Spinal cord (tissue), 10 donors: ENCODE data around the gene TGFBR3L. TPM values are rescaled to one million over a fixed set of nuclear protein-coding genes. Genes with fewer than 3 reads are reported as not detected.

Experiments
- DNase-seq, 6 donors: peaks; one replicate each; pipeline versions ENCODE4 v3.0.0 to v3.0.0-alpha.2; 2013 to 2015; ENCODE audit warnings: low spot score in 6 of 6, low read depth in 4 of 6
- H3K27ac ChIP-seq: one replicate; pipeline ENCODE4 v1.5.1; 2013; ENCODE audit warnings: low read depth, low read length, control low read depth
- H3K27me3 ChIP-seq: one replicate; pipeline ENCODE4 v1.6.1; 2013; ENCODE audit warnings: low read length; ENCODE audit not compliant: control insufficient read depth, insufficient read depth
- H3K36me3 ChIP-seq: one replicate; pipeline ENCODE4 v1.6.1; 2013; ENCODE audit warnings: low read length; ENCODE audit not compliant: control insufficient read depth, insufficient read depth
- H3K4me1 ChIP-seq: one replicate; pipeline ENCODE4 v1.6.1; 2013; ENCODE audit warnings: low read length; ENCODE audit not compliant: control insufficient read depth, insufficient read depth
- H3K4me3 ChIP-seq: one replicate; pipeline ENCODE4 v1.5.1; 2013; ENCODE audit warnings: low read depth, low read length, control low read depth
- H3K9me3 ChIP-seq: one replicate; pipeline ENCODE4 v1.6.1; 2013; ENCODE audit warnings: low read length; ENCODE audit not compliant: control insufficient read depth, insufficient read depth
- WGBS: methylation state at CpG from one replicate; pipeline ENCODE4 v1.1.5; 2013; ENCODE audit warnings: missing lambda C conversion rate; ENCODE audit not compliant: insufficient coverage; 5-methylcytosine and 5-hydroxymethylcytosine counted together
- polyA plus RNA-seq, 2 donors: library from polyadenylated mRNA; unstranded; fragments of 120-200 nt; gene quantifications; one replicate each; pipeline ENCODE4 v1.2.1, GENCODE V29; 2013; ENCODE audit not compliant: insufficient read length in 2 of 2
- total RNA-seq, 2 donors: library from RNA; depleted of rRNA in 1 of 2; stranded (reverse); fragments of 120-200 nt in 1 of 2; fragments of >200 nt in 1 of 2; gene quantifications; one replicate each; pipeline versions ENCODE4 v1.2.3 to v1.2.4, GENCODE V29; 2013 to 2014
- donor health status: healthy.

TGFBR3L gene
- total and polyA plus RNA-seq, 4 donors: 0.59 to 6.1 (median 2.9) TPM

DNA sequence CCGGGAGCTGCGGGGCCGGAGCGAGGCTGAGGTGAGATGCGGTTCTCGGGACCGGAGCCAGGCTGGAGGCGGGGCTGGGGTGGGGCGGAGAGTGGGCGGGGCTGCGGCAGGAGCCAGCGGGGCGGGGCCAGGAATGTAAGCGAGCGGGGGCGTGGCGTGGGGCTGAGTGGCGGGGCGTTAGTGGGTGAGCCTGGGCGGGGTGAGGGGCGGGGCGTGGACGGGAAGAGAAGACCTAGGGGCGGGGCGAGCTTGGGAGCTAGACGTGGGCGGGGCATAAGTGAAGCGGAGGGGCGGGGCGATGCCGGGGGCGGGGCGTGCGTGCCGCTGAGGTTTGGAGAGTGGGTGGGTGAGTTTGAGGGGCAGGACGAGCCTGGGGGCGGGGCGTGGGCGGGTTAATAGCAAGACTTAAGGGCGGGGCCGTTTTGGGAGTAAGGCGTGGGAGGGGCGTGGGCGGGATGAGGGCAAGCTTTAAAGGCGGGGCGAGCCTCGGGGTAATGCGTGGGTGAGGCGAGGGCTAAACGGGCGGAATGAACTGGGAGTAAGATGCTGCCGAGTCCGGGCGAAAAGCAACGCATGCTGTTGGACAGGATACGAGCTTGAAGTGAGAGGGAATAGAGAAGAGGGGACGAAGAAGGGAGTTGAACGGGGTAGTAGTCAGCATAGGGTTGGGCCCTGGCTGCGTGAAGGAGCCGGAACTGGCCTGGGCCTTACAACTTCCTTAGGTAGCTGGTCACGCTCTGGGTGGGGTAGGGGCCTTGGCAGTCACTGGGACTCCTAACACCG, 6.1 kb downstream of the TGFBR3L start:
- Histone ChIP-seq H3K4me1 (peaks cover 72% of the 10 kb centered on the region), H3K27me3 (peaks cover 36% of the 10 kb centered on the region), H3K9me3 (no peaks in the 10 kb centered on the region), H3K36me3 (peaks cover 41% of the 10 kb centered on the region), H3K27ac (peak overlapping the region; percentile 75), H3K4me3 (peak overlapping the region; percentile 52)
- WGBS: 1% methylated on average over 50 of the region's 62 CpGs
- peak; percentile 76 to 99 (median 94) for DNase-seq

DNA sequence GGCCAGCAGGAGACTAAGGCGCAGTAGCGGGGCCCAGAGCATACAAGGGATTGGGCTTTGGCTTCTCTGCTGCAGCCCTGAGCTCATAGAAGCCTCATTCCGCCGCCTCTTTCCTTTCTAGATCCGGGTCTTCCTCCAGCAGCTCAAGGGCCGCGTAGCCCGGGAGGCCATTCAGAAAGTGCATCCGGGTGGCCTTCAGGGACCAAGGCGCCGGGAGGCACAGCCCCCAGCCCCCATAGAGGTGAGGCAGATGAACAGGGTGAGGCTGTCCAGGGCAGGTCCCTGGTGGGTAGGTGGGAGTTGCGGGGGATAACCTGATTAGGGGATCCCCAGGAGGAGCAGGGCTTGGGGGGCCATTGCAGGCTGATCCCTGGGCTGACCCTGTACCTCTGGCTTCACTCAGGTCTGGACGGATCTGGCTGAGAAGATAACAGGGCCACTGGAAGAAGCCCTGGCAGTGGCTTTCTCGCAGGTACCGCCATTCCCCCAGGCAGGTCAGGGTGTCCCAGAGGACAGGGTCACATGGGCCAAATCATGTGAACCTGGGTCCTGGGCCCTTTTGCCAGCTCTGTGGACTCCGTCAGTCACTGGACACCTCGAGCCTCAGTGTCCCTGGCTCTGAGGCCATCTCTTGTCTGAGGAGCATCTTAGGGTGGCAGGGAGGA, 6.8 kb downstream of the TGFBR3L start:
- peak overlapping the region; percentile 67 for H3K27ac ChIP-seq
- no peak for DNase-seq
- H3K9me3 ChIP-seq: no peaks in the 10 kb centered on the region
- WGBS: 67% methylated on average over 12 of the region's 17 CpGs
- peak overlapping the region; percentile 48 for H3K4me3 ChIP-seq
- peaks cover 29% of the 10 kb centered on the region for H3K27me3 ChIP-seq
- H3K36me3 ChIP-seq: peaks cover 38% of the 10 kb centered on the region
- H3K4me1 ChIP-seq: peaks cover 69% of the 10 kb centered on the region

DNA sequence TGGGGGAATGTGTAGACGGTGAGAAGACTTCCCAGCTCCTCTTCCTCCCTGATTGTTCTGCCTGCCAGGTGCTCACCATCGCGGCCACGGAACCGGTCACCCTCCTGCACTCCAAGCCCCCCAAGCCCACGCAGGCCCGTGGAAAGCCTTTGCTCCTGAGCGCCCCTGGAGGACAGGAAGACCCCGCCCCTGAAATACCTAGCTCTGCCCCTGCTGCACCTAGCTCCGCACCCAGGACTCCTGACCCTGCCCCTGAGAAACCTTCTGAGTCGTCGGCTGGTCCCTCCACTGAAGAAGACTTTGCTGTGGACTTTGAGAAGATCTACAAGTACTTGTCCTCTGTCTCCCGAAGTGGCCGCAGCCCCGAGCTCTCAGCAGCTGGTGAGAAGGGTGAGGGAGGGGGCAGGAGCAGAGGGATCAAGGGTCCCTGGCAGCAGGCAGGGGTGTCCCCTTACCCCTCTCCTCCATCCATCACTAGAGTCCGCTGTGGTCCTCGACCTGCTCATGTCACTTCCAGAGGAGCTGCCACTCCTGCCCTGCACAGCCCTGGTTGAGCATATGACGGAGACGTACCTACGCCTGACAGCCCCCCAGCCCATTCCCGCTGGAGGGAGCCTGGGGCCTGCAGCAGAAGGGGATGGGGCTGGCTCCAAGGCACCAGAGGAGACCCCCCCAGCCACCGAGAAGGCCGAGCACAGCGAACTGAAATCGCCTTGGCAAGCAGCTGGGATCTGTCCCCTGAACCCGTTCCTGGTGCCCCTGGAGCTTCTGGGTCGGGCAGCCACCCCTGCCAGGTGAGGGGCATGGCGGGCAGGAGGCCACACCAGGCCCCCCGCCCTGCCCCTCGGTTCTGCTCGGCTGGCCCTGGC, 7.6 kb downstream of the TGFBR3L start:
- Histone ChIP-seq H3K4me3 (peak overlapping the region; percentile 48), H3K9me3 (no peaks in the 10 kb centered on the region), H3K27me3 (peaks cover 25% of the 10 kb centered on the region), H3K36me3 (peaks cover 46% of the 10 kb centered on the region), H3K4me1 (peaks cover 74% of the 10 kb centered on the region), H3K27ac (no peak overlapping the region)
- DNase-seq: no peak
- WGBS: 92% methylated on average over 20 of the region's 31 CpGs

- Histone ChIP-seq H3K4me3 (no peak overlapping the region), H3K36me3 (peaks cover 52% of the 10 kb centered on the region), H3K27ac (no peak overlapping the region), H3K4me1 (peaks cover 76% of the 10 kb centered on the region), H3K27me3 (peaks cover 21% of the 10 kb centered on the region), H3K9me3 (no peaks in the 10 kb centered on the region)
- WGBS: 100% methylated on average over 3 of the region's 8 CpGs
- no peak for DNase-seq
Measured at GRCh38 chr19:7922836-7923195, 8.2 kb downstream of the TGFBR3L start.

GRCh38 chr19:7923295-7924191, 8.9 kb downstream of the TGFBR3L start:
- Histone ChIP-seq H3K9me3 (no peaks in the 10 kb centered on the region), H3K4me3 (no peak overlapping the region), H3K4me1 (peaks cover 79% of the 10 kb centered on the region), H3K27me3 (peaks cover 14% of the 10 kb centered on the region), H3K27ac (no peak overlapping the region), H3K36me3 (peaks cover 58% of the 10 kb centered on the region)
- no peak for DNase-seq
- WGBS: 76% methylated on average over 16 of the region's 31 CpGs

DNA sequence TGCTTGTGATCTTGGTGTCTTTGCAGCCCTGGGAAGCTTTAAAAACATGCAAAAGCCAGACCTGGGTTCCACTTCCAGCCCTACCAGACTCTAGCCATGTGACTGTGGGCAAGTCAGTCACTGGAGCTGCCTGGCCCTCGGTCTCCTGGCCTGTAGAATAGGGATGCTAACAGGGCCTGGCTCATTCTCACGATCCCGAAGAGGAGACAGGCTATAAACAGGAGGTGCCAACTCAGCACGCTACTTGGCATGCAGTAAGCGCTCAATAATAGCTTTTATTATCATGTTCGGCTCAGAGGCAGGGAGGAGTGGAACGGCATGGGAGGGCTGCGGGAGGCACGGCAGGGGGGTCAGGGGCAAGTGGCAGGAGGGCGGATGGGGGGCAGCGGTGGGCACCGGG, 9.6 kb downstream of the TGFBR3L start:
- 74% methylated on average over 11 of the region's 12 CpGs for WGBS
- Histone ChIP-seq H3K9me3 (no peaks in the 10 kb centered on the region), H3K4me1 (peaks cover 77% of the 10 kb centered on the region), H3K27me3 (peaks cover 7% of the 10 kb centered on the region), H3K36me3 (peaks cover 62% of the 10 kb centered on the region), H3K4me3 (no peak overlapping the region), H3K27ac (no peak overlapping the region)
- no peak for DNase-seq

DNA sequence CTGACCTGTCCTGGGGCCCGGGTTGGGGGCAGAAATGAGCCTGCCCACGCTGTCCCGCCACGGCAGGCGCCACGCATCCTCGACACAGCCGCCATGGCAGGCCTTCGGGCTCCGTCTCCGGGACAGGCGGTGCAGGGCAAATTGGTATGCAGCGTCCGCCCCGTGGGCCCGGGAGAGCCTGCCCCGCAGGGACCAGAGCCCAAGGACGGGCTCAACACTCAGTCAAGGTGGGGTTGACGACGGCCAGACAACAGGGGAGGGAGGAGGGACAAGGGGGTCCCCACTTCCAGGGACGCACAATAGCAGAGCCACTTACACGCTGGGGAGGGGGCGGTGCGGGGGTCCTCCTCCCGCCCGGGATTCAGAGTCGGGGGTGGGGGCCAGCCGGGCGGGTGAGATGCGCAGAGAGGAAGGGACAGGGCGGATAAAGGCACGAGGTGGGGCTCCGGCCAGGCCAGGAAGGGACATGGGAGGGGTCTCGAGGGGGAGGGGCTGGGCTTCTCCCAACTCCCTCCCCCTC, 10.1 kb downstream of the TGFBR3L start:
- H3K4me3 ChIP-seq: no peak overlapping the region

GRCh38 chr19:7925171-7925851, 10.7 kb downstream of the TGFBR3L start:
- H3K27ac ChIP-seq: no peak overlapping the region
- DNase-seq: peak in 5 of 6 donors; percentile 69 to 95 (median 80)
- peaks cover 72% of the 10 kb centered on the region for H3K36me3 ChIP-seq
- no peak overlapping the region for H3K4me3 ChIP-seq
- WGBS: under 1% methylated on average over 98 of the region's 98 CpGs
- H3K4me1 ChIP-seq: peaks cover 73% of the 10 kb centered on the region
- no peaks in the 10 kb centered on the region for H3K27me3 ChIP-seq
- H3K9me3 ChIP-seq: no peaks in the 10 kb centered on the region

More for the DNA sequence above, 10.1 kb downstream of the TGFBR3L start:
- no peak for DNase-seq
- Histone ChIP-seq H3K27ac (no peak overlapping the region), H3K36me3 (peaks cover 67% of the 10 kb centered on the region), H3K9me3 (no peaks in the 10 kb centered on the region), H3K27me3 (peaks cover 2% of the 10 kb centered on the region), H3K4me1 (peaks cover 77% of the 10 kb centered on the region)
- 44% methylated on average over 20 of the region's 34 CpGs for WGBS
